Liver (tissue), 3 donors: Measurements from ENCODE around the gene FAM161A.

Experiments used
- ATF3 ChIP-seq: IDR thresholded peaks from 2 replicates; pipeline ENCODE4 v1.6.1; 2016; ENCODE audit warnings: antibody characterized with exemption
- JUND ChIP-seq, 2 donors: IDR thresholded peaks; 2 replicates each; pipeline ENCODE4 v1.6.1; 2016; ENCODE audit warnings: antibody characterized with exemption in 2 of 2
- RAD21 ChIP-seq, 2 donors: IDR thresholded peaks; 2 replicates each; pipeline ENCODE4 v1.6.1; 2016; ENCODE audit warnings: antibody characterized with exemption in 2 of 2, mild to moderate bottlenecking in 2 of 2
- SP1 ChIP-seq: IDR thresholded peaks from 2 replicates; pipeline ENCODE4 v1.6.1; 2018; ENCODE audit warnings: antibody characterized with exemption, mild to moderate bottlenecking
- TAF1 ChIP-seq: conservative IDR thresholded peaks from 2 replicates; pipeline ENCODE4 v1.6.1; 2016; ENCODE audit warnings: antibody characterized with exemption, mild to moderate bottlenecking
- YY1 ChIP-seq: IDR thresholded peaks from 2 replicates; pipeline ENCODE4 v1.6.1; 2016; ENCODE audit warnings: antibody characterized with exemption, mild to moderate bottlenecking
- TF ChIP-seq, protein P1 (sequence below): IDR thresholded peaks from 2 replicates; pipeline ENCODE4 v1.6.1; 2016; ENCODE audit warnings: antibody characterized with exemption
- TF ChIP-seq, protein P2 (sequence below): fragments of 150-350 bp; IDR thresholded peaks from 2 replicates; pipeline ENCODE4 v1.5.1; 2017; ENCODE audit warnings: improper control_type of control experiment, low read depth, low read length; ENCODE audit not compliant: missing input control
- donor health status: healthy.
- donor health status: healthy.

GRCh38 chr2:61793389-61793836 is 60.4 kb downstream of the FAM161A start:
- TF ChIP-seq ATF3 (no peak), JUND (IDR thresholded peaks at IDR 0.05) (no peak), SP1 (no peak), RAD21 (IDR thresholded peaks at IDR 0.05) (peak; percentile 64 to 83), TAF1 (no peak), YY1 (no peak)
- TF ChIP-seq, protein P1, sequence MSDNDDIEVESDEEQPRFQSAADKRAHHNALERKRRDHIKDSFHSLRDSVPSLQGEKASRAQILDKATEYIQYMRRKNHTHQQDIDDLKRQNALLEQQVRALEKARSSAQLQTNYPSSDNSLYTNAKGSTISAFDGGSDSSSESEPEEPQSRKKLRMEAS: no peak
- TF ChIP-seq, protein P2, sequence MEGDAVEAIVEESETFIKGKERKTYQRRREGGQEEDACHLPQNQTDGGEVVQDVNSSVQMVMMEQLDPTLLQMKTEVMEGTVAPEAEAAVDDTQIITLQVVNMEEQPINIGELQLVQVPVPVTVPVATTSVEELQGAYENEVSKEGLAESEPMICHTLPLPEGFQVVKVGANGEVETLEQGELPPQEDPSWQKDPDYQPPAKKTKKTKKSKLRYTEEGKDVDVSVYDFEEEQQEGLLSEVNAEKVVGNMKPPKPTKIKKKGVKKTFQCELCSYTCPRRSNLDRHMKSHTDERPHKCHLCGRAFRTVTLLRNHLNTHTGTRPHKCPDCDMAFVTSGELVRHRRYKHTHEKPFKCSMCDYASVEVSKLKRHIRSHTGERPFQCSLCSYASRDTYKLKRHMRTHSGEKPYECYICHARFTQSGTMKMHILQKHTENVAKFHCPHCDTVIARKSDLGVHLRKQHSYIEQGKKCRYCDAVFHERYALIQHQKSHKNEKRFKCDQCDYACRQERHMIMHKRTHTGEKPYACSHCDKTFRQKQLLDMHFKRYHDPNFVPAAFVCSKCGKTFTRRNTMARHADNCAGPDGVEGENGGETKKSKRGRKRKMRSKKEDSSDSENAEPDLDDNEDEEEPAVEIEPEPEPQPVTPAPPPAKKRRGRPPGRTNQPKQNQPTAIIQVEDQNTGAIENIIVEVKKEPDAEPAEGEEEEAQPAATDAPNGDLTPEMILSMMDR: peak; percentile 57
